ENCODE measurements around the gene ROR2.

Gene ROR2

GRCh38 chr9:91766315-91767069, 183.5 kb downstream of the ROR2 start:
- no peak for DNase-seq

- DNase-seq: no peak
These were observed 184.7 kb downstream of the ROR2 start for GRCh38 chr9:91765296-91765695.

GRCh38 chr9:91764661-91765060, 185.4 kb downstream of the ROR2 start:
- no peak for DNase-seq

DNA sequence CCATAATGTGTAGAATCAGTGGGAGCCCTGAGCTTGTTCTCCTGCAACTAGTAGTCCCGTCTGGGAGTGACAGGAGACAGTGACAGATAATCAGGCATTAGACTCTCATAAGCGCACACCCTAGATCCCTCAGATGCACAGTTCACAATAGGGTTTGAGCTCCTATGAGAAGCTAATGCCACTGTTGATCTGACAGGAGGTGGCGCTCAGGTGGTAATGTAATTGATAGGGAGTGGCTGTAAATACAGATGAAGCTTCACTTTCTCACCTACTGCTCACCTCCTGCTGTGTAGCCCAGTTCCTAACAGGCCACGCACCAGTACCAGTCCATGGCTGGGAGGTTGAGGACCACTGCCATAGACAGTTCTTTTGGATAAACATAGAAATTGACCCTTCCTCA, 188.7 kb downstream of the ROR2 start:
- no peak for DNase-seq

GRCh38 chr9:91760906-91761305, 189.1 kb downstream of the ROR2 start:
- DNase-seq: no peak

DNA sequence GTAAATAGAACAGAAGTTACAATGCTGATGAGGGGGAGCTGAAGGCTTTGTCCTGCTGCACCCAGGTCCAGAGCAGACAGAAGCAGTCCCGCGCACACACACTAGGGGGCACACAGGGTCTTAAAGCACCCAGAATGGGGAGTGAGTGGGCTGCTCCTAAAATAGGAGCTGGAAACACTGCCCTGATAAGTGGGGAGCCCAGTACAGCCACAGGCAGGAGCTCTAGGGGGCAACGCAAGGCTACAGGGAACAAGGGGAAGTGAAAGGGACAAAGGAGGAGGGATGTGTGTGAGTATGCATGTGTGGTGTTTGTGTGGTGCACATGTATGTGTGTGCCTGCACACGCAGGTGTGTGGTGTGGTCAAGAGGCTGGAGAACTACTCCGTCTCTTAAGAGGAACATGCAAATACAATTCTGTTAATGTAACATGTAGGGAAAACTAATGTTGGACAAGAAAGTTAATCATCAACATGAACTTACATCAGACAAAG, 191.5 kb downstream of the ROR2 start:
- DNase-seq: peak; percentile 18 to 30

DNA sequence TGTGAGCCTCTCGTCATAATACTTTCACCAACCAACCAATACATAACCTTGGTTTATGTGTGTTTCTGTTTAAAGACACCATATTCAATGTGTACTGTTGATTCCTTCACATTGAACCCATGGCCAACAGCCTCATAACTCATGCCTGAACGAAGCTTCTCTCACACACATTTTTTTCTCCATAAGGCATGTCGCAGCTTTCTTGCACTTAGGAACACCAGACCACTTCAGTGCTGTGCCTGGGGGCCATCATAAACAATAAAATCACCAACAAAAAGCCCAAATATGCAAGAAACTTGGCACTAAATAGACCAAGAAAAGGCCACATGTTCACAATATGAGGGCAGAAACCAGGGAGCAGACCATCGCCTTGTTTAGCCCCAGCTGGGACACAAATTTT, 192.2 kb downstream of the ROR2 start:
- no peak for DNase-seq

- no peak for DNase-seq
These were observed 193.6 kb downstream of the ROR2 start for GRCh38 chr9:91756510-91756780.

GRCh38 chr9:91755761-91756509, 194.1 kb downstream of the ROR2 start:
- no peak for DNase-seq

DNA sequence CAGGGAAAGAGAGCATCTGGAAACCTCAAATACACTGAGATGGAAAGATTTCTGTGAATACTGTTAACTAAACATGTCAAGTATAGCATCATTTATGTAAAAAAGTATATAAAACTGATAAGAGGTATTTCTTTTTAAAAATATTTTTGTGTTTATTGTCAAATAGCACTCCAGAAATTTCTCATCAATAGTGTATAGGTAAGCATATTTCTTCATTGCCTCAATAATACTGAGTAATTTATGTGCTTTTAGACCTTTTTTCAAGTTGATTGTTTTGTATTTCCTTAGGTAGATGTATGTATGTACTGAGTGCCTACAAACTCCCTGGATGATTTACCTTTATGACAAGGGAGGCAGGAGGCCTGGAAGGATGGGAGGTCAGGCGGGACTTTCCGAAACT, 196.3 kb downstream of the ROR2 start:
- DNase-seq: no peak

DNA sequence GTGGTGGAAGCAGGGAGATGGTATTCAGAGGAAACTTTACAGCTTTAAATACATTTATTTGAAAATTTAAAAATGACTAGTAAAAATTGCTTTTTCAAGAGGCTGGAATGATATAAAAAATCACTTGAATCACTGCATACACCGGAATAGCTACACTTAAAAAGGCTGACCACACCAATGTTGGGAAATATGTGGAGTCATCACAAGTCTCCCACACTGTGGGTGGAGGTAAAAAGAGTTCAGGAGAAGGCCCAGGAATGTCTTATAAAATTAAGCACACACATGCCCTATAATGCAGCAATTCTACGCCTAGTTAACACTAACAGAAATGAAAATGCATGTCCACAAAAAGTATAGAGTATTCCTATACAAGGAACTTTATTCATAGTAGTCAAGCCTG, 198.1 kb downstream of the ROR2 start:
- DNase-seq: no peak

DNA sequence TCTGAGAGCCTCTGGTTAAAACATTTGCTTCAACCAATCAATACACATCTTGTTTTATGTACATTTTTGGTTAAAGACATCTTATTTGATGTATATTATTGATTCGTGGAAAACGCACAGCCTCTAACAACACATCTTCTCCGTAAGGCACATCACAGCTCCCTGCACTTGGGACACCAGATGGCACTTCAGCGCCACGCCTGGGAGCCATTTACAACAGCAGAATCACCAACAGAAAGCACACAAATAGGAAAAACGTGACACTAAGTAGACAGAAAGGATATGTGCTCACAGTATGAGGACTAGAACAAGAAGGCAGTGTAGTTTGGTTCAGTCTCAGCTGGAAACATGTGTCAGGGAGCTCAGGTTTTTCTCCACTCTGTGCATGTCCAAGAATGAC, 199.7 kb downstream of the ROR2 start:
- no peak for DNase-seq

- DNase-seq: no peak
These were observed 203.1 kb downstream of the ROR2 start for GRCh38 chr9:91746904-91747303.

DNA sequence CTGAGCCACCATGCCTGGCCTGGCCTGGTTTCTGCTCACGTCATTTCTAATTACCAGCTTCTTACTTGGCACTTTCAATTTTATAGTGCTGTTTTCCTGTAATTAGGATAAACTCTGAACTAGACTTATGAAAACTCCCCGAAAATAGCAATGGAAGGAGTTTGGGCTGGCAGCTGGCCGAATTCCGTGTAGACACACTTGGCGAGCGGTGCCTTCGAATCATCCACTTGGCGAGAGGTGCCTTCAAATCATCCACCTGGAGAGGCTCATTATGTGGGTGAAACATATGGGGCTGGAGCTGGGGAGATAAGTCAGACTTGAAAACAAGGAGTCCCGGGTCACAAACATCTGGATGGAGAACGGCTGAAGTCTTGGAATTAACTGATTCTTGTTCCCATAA, 203.7 kb downstream of the ROR2 start:
- DNase-seq: no peak

- no peak for DNase-seq
These were observed 205.9 kb downstream of the ROR2 start for GRCh38 chr9:91744114-91744513.

GRCh38 chr9:91741522-91741921, 208.5 kb downstream of the ROR2 start:
- DNase-seq: no peak

- no peak for DNase-seq
These were observed 209.3 kb downstream of the ROR2 start for GRCh38 chr9:91740701-91741100.

DNA sequence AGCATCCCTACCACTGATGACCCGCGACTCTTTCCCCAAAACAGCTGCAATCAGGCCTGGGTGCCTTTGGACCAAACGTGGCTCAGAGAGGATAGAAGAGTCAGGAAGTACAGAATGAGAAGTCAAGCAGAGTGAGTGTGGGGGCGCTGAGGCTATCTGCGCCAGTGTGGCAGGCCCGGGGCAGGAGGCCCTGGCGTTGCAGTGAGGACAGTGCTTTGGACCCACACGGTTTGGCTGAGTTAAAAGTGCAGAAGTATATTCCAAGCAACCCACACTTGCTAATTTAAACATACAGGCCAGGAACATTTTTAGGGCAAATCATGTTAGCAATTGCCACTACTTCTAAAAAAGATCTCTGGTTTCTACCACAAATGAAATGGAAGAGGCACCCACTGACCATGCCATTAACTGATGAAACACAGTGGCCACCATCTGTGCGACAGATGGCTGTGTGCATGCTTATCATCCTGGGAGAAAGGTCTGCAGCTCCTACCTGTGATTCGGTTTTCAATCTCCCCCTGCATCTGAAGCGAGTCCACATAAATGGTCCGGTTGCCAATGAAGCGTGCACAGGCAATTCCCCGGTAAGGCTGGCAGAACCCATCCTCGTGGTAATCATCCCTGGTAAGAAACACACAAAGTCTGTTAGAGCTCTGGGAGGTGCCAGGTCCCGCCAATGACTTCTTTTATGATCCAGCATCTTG, 213.0 kb downstream of the ROR2 start:
- no peak for DNase-seq

GRCh38 chr9:91736311-91736710, 213.7 kb downstream of the ROR2 start:
- DNase-seq: no peak

DNA sequence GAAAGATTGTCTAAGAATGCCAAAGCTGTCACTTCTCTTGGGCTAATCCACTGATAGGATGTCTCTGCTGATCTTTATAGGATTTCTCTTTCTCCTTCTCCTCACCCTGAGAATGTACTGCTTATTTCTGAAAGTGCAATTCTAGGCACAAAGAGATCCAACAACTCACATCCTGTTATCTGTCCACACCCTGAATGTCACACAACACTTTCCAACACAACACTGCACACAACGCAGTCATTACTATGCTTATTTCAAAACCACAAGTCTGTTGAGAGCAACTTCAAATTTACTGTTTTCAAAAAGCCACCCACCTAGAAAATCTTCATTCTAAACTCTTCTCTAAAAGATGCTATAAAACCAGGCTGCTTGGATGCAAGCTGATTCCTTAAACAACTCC, 215.0 kb downstream of the ROR2 start:
- DNase-seq: no peak

- DNase-seq: peak; percentile 30 to 44
These were observed 215.6 kb downstream of the ROR2 start for GRCh38 chr9:91734371-91734981.

- DNase-seq: no peak
These were observed 216.9 kb downstream of the ROR2 start for GRCh38 chr9:91733006-91733624.
